Activated B cell treated with CpG ODN at 0.5 μM for 24 hours (primary cell): ENCODE measurements around the gene IFNAR2. TPM values are rescaled to one million over a fixed set of nuclear protein-coding genes. Genes with fewer than 3 reads are reported as not detected.

Experiments
- ATAC-seq: fragments of 200-7000 bp; cut with Tn5 transposase; one replicate; pipeline ENCODE4 v1.10.0; 2021; ENCODE audit warnings: low read depth, mild to moderate bottlenecking, moderate library complexity
- CTCF ChIA-PET: fragments of 350-600 bp; sonication (Branson Sonifier 250); formaldehyde crosslinking; loops from one replicate; lab custom pipeline; 2021; ENCODE audit warnings: antibody characterized with exemption; lab: Charles Lee
- POLR2A ChIA-PET: fragments of 350-600 bp; sonication (Branson Sonifier 250); formaldehyde crosslinking; loops from one replicate; lab custom pipeline; 2021; ENCODE audit warnings: antibody characterized with exemption; lab: Charles Lee
- DNase-seq: peaks from one replicate; pipeline ENCODE4 v3.0.0; 2022
- H3K27ac Mint-ChIP-seq: one replicate; pipeline ENCODE4 v1.8.0; 2020; ENCODE audit warnings: mixed read lengths
- H3K27me3 Mint-ChIP-seq: one replicate; pipeline ENCODE4 v1.8.0; 2021; ENCODE audit warnings: mixed read lengths
- H3K36me3 Mint-ChIP-seq: one replicate; pipeline ENCODE4 v1.8.0; 2021; ENCODE audit warnings: low read depth, mixed read lengths
- H3K4me1 Mint-ChIP-seq: one replicate; pipeline ENCODE4 v1.8.0; 2021; ENCODE audit warnings: mixed read lengths
- H3K4me3 Mint-ChIP-seq: one replicate; pipeline ENCODE4 v1.8.0; 2020; ENCODE audit warnings: mild to moderate bottlenecking, mixed read lengths
- H3K9me3 Mint-ChIP-seq: one replicate; pipeline ENCODE4 v1.8.0; 2020; ENCODE audit warnings: mixed read lengths
- CTCF ChIP-seq: fragments of 200-600 bp; IDR thresholded peaks from one replicate; pipeline ENCODE4 v1.8.0; 2022; ENCODE audit warnings: antibody characterized with exemption, mild to moderate bottlenecking
- intact Hi-C: fragments of 100-400 bp; cut with micrococcal nuclease; formaldehyde crosslinking; loops from one replicate; pipeline ENCODE4 v1.15.1; 2024
- total RNA-seq: library from RNA; stranded (reverse); gene quantifications from 2 replicates; pipeline ENCODE4 v1.2.3, GENCODE V29; 2022

The IFNAR2 gene
- total RNA-seq, 1 donor from 2014 or later, result 29.2 TPM

- CTCF ChIA-PET, result no interaction called here
- no peak for ATAC-seq
- H3K27me3 Mint-ChIP-seq, result no peaks in the 10 kb centered on the region
- no peak for DNase-seq
- no peak for TF ChIP-seq CTCF
- H3K4me1 Mint-ChIP-seq, result peaks cover 22% of the 10 kb centered on the region
- no peak overlapping the region for H3K4me3 Mint-ChIP-seq
- peak overlapping the region; percentile 18 for H3K27ac Mint-ChIP-seq
- H3K9me3 Mint-ChIP-seq, result peaks cover 2% of the 10 kb centered on the region
- intact Hi-C loops, result no loop called here
- peaks cover 92% of the 10 kb centered on the region for H3K36me3 Mint-ChIP-seq
- POLR2A ChIA-PET, result interaction anchor here (0.7 to 1.0 kb wide), 2 partner anchors 10 to 64 kb away, joined by 3 to 4 read pairs; partner anchors contain the start of gene IL10RB
Observed at GRCh38 chr21:33255404-33255803, 25.7 kb downstream of the IFNAR2 start.

GRCh38 chr21:33256019-33256418 lies 26.3 kb downstream of the IFNAR2 start:
- intact Hi-C loops, result no loop called here
- CTCF ChIA-PET, result no interaction called here
- DNase-seq (no peak), ATAC-seq (no peak)
- TF ChIP-seq CTCF, result no peak
- H3K4me3 Mint-ChIP-seq, result no peak overlapping the region
- H3K27me3 Mint-ChIP-seq, result no peaks in the 10 kb centered on the region
- POLR2A ChIA-PET, result no interaction called here
- peaks cover 24% of the 10 kb centered on the region for H3K4me1 Mint-ChIP-seq
- H3K27ac Mint-ChIP-seq, result peak overlapping the region; percentile 18
- H3K36me3 Mint-ChIP-seq, result peaks cover 86% of the 10 kb centered on the region
- H3K9me3 Mint-ChIP-seq, result peaks cover 2% of the 10 kb centered on the region

- TF ChIP-seq CTCF, result no peak
- Mint-ChIP-seq H3K4me1 (peaks cover 32% of the 10 kb centered on the region), H3K36me3 (peaks cover 75% of the 10 kb centered on the region), H3K27me3 (no peaks in the 10 kb centered on the region), H3K27ac (peak overlapping the region; percentile 19), H3K4me3 (no peak overlapping the region), H3K9me3 (peaks cover 2% of the 10 kb centered on the region)
- no peak for DNase-seq
- ChIA-PET POLR2A (interaction anchor here (0.7 to 1.0 kb wide), 2 partner anchors 9 to 40 kb away, joined by 3 to 4 read pairs; partner anchors contain the start of gene IL10RB), CTCF (interaction anchor here (0.6 kb wide), 1 partner anchor 8 kb away, joined by 3 read pairs; no protein-coding TSS in a partner anchor)
- no peak for ATAC-seq
- intact Hi-C loops, result no loop called here
Observed at GRCh38 chr21:33257094-33257803, 27.5 kb downstream of the IFNAR2 start.

GRCh38 chr21:33258475-33258874 lies 28.7 kb downstream of the IFNAR2 start:
- H3K9me3 Mint-ChIP-seq, result peaks cover 2% of the 10 kb centered on the region
- no peak for TF ChIP-seq CTCF
- ChIA-PET CTCF (no interaction called here), POLR2A (no interaction called here)
- peak overlapping the region; percentile 77 for H3K27ac Mint-ChIP-seq
- peaks cover 37% of the 10 kb centered on the region for H3K4me1 Mint-ChIP-seq
- peaks cover 72% of the 10 kb centered on the region for H3K36me3 Mint-ChIP-seq
- intact Hi-C loops, result no loop called here
- ATAC-seq, result no peak
- DNase-seq, result no peak
- no peaks in the 10 kb centered on the region for H3K27me3 Mint-ChIP-seq
- H3K4me3 Mint-ChIP-seq, result no peak overlapping the region

- TF ChIP-seq CTCF, result no peak
Observed at GRCh38 chr21:33259428-33259827, 29.7 kb downstream of the IFNAR2 start.

More at GRCh38 chr21:33259428-33259827, 29.7 kb downstream of the IFNAR2 start:
- DNase-seq, result no peak
- ChIA-PET POLR2A (interaction anchor here (1.1 kb wide), 1 partner anchor 109 kb away, joined by 3 read pairs; no protein-coding TSS in a partner anchor), CTCF (no interaction called here)
- no peaks in the 10 kb centered on the region for H3K27me3 Mint-ChIP-seq
- no peak overlapping the region for H3K4me3 Mint-ChIP-seq
- no peak for ATAC-seq
- intact Hi-C loops, result no loop called here
- H3K4me1 Mint-ChIP-seq, result peaks cover 39% of the 10 kb centered on the region
- H3K36me3 Mint-ChIP-seq, result peaks cover 69% of the 10 kb centered on the region
- H3K9me3 Mint-ChIP-seq, result peaks cover 2% of the 10 kb centered on the region
- H3K27ac Mint-ChIP-seq, result peak overlapping the region; percentile 70
